ENCODE data around the gene NCOA7.
"Not testable (repeated sequence)": the region's sequence is repeated elsewhere in the genome, so short reads cannot be mapped to it uniquely, and the experiment has no call there.

Gene NCOA7

DNA sequence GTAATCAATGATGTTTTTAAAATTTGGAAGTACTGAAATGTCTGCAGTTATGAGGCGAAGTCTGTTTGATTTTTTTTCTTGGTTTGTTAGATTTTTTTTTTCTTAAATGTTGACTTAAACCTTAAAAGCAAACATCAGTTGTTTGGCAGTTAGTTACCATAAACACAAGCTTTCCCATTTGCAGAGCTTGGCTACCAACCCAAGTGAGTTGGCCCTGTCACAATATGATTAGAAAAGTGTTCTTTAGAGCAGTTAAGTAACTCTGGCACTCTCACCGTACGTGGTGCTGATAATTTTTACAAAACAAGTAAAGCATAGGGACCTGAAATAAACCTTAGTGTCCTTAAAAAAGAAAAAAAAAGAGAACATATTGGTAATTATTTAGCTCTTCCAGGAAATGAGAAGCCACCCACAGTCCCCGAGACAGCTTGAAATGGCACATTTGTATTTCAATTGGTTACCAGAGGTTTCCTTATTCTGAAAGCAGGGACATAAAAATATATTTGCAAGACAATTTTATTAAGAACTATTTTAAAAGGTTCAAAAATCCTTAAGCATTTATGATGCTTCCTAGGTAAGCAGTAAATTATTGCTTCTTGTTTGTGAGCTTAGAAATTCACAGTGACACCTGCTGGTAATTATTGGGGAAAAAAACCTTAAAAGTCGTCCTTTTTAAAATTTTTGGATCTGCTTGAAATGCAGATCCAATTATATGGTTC is 37.4 kb upstream of the NCOA7 start:
- peak; percentile 32 to 59 (median 55) for DNase-seq

DNA sequence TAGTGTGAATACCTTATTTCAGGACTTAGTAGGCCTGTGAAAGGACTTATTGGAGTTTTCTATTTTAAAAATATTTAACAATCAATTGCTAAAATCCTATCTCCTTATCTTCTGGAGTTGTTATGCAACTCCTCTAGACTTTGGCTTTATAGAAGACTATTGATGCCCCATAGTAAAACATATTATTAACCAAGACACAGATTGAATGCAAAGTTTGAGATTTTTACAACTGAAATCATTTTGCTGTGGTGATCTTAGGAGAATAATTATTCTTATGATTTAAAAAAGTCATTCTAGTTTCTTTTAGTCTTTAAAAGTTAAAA is 36.9 kb upstream of the NCOA7 start:
- DNase-seq: no peak

DNA sequence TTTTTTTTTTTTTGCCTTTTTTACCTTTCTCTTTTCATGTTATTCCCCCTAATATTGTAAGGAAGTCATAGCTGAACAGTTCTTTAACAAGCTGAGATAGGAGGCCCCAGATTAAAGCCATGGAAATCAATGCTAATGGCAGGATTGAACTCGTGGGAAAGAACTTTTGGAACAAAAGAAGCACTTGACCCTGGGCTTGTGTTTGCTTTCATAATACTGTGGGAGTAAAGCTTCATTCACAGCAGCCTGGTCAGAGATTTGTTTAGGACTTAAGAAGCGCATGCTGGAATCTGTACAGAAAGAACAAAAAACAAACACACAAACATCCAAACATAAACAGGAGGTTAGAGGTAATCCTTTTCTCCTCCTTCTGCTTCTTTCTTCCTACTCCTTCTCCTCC is 36.2 kb upstream of the NCOA7 start:
- no peak for DNase-seq

DNA sequence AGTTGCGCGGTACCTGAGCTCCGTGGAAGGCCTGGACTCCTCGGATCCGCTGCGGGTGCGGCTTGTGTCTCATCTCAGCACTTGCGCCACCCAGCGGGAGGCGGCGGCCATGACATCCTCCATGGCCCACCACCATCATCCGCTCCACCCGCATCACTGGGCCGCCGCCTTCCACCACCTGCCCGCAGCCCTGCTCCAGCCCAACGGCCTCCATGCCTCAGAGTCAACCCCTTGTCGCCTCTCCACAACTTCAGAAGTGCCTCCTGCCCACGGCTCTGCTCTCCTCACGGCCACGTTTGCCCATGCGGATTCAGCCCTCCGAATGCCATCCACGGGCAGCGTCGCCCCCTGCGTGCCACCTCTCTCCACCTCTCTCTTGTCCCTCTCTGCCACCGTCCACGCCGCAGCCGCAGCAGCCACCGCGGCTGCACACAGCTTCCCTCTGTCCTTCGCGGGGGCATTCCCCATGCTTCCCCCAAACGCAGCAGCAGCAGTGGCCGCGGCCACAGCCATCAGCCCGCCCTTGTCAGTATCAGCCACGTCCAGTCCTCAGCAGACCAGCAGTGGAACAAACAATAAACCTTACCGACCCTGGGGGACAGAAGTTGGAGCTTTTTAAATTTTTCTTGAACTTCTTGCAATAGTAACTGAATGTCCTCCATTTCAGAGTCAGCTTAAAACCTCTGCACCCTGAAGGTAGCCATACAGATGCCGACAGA is 31.4 kb upstream of the NCOA7 start:
- DNase-seq: no peak

DNA sequence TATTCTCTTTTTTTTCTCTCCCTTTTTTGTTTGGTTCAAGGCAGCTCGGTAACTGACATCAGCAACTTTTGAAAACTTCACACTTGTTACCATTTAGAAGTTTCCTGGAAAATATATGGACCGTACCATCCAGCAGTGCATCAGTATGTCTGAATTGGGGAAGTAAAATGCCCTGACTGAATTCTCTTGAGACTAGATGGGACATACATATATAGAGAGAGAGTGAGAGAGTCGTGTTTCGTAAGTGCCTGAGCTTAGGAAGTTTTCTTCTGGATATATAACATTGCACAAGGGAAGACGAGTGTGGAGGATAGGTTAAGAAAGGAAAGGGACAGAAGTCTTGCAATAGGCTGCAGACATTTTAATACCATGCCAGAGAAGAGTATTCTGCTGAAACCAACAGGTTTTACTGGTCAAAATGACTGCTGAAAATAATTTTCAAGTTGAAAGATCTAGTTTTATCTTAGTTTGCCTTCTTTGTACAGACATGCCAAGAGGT is 30.8 kb upstream of the NCOA7 start:
- no peak for DNase-seq

DNA sequence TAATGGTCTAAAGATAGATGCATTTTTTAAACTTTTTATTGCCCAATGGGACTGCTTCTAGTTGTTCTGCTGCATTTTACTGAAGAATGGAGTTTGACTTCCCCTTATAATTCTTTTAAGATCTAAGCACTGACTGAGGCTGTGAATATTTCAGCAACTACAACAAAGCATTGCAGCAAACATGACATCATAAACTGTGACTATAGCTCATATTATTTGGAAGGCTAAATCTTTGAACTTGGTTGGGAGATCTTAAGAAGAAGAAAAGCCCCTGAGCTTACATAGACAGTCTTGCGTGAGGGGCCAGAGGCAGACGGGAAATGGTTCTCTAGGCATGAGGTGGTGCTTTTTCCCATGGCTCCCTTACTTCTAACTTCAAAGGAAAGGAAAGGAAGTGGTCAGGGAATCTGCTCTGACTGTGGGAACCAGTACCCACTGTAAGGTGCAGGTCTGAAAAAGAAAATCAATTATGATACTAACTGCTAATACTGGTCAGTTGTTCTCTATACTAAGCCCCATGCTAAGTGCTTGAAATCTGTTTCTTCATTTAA is 26.6 kb upstream of the NCOA7 start:
- DNase-seq: peak in 2 of 3 donors; percentile 11 to 36

DNA sequence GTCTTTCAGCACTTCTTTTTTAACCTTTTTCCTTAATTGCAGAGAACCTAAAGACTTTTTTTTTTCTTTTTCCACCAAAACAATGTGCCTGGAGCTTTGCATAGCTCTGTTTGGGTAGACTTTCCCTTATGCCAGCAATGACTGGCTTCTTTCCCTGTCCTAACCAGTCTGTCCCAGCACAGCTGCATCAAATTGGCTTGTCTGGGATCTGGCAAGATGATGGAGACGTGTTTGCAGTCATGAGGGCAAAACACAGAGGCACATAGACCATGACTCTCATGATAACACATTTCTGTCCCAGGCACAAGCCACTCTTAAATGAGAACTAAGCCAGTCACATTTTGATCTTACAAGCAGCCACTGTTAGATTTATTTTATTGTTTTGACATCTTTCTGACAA is 24.8 kb upstream of the NCOA7 start:
- DNase-seq: no peak

DNA sequence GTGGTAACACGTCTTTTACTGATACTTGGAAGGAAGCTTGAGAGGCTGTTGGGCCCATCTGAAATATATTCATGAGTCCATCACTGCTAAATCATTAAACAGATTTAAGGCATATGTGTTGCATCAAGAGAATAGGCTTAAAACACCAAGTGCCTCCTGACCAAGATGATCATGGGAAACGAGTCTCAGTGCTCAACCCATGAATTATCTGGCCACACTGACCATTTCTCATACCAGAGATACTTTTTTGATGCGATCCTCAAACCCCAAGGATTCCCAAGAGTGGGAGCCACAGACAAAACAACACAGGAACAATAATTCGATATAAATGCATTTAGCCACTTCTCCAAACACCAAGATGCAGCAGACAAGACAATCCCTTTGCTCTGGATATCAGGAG is 24.1 kb upstream of the NCOA7 start:
- no peak for DNase-seq

DNA sequence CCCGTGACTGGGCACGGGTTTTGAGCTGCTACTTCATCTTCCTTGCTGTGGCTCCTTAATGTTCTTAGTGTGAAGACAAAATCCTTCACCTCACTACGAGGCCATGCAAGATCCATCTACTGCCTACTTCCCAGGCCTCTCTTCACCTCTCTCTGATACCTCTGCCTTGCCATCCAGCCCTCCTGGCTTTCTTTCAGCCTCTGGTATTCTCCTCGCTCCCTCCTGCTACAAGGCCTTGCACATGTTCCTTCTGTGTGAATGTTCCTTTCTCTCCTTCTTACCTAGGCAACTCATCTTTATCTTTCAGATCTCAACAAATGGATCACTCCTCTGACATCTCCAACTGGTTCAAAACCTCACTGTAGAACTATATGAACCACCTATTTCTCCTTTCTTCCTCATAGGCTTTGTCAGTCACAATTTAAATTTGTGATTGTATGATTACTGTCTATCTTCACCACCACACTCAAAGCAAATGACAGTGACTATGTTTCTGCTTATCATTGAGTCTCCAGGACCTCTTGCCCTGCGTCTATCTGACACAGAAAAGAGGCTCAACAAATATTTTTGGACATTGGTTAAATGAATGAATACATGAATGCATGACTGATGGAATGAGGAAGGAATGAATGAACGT is 21.5 kb upstream of the NCOA7 start:
- no peak for DNase-seq

DNA sequence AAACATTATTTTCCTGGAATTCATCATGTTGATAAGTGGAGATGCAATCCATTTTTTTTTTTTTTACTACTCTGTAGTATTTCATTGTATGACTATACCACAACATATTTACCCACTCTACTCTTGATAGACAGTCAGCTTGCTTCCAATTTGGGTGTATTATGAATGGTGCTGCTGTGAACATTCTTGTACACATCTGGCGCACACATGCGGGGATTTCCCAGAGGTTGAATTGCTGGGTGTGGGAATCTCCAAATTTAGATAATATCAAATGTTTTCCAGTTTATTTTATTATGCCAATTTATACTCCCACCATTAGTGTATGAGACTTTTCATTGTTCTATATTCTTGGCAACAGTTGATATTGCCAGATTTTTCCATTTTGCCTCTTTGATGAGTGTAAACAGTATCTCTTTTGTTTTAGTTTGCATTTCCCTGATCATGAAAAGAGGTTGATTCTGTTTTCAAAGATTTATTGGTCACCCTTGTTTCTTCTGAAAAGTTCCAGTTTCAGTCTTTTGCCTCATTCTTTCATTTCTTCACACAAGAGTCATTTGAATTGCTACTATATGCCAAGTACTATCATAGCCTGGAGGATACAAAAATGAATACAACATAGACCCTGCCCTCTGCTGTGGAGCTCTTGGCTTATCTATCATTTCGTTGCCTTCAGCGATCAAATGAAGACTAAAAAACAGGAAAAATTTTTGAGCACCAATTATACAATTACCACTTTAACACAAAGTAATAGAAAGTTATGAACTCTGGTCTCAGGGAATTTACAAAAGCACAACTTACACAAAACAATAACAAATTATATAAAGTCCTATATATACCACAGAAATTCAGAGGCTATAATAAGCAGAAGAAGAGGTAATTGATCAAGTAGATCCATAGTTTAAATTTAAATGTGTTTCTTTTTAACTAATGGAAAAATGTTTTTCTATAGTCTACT is 17.1 kb upstream of the NCOA7 start:
- DNase-seq: peak in 2 of 3 donors; percentile 21 to 42

DNA sequence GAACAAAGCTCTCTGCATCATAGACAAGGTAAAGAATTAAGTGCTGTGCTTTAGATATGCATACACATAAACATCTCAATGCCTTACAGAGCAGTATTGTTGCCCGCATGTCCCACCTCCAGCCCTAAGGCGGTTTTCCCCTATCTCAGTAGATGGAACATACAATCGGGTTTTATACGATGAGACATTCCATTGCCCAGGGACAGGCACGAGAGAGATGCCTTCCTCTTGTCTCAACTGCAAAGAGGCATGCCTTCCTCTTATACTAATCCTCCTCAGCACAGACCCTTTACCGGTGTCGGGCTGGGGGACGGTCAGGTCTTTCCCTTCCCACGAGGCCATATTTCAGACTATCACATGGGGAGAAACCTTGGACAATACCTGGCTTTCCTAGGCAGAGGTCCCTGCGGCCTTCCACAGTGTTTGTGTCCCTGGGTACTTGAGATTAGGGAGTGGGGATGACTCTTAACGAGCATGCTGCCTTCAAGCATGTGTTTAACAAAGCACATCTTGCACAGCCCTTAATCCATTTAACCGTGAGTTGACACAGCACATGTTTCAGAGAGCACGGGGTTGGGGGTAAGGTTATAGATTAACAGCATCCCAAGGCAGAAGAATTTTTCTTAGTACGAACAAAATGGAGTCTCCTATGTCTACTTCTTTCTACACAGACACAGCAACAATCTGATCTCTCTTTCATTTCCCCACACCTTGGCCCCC is 14.5 kb upstream of the NCOA7 start:
- not testable (repeated sequence) for DNase-seq

DNA sequence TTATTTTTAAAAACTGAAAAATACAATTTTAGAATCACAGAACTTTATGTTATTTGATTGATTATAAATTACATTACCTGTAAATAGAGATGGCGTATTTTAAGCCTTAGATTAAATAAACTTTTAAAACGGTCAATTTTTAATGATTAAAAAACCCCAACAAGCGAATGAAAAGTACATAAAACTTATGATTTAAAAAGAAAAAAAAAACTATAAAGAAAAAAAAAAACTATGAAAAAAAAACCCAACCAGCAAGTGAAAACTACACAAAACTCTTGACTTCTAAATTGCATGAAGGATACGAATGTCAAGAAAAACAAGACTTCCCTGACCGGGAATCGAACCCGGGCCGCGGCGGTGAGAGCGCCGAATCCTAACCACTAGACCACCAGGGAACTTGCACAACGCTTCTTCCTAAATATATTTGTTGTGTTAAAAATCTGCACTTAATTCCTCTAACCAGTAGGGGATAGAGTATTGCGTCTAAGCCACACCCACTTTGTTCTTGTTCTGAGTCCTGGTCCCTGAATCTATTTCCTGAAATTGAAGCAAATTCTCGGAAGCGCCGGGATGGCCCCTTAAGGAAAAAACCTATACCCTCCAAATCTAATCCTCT is 10.7 kb upstream of the NCOA7 start:
- peak; percentile 90 to 99 (median 97) for DNase-seq

DNA sequence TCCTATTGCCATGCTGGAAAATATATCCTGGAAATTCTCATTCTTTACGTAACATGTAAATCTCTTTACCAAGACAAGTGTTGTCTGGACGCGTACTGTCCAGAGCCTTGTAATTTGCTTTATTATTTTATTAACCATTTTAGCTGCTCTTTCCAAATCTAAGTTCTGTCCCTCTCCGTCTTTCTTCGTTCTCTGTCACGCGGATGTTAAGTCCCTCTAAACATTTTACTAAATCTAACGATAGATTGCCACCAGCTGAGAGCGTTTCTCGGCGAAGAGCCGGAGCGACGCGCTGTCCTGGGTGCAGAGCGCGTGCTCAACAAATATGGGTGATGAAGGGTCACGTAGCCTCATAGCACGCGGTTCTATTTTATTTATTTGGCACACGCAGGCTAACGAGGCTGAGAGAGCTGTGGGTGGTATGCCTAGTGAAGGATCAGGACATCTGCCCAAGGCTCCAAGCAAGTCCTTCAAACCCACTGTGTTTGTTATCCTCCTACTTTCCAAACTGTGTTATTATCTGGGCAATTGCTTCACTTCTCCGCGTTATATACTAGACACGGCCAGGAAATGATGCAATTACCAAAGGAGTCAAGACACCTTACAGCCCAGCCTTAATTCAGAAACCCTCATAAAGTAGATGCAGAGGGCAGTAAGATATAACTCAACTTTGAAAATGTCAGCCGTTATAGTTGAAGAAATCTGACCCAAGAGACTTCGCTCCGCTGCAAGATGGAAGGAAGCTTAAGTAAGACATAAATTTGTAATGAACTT is 10.0 kb upstream of the NCOA7 start:
- DNase-seq: peak; percentile 76 to 77 (median 76)

DNA sequence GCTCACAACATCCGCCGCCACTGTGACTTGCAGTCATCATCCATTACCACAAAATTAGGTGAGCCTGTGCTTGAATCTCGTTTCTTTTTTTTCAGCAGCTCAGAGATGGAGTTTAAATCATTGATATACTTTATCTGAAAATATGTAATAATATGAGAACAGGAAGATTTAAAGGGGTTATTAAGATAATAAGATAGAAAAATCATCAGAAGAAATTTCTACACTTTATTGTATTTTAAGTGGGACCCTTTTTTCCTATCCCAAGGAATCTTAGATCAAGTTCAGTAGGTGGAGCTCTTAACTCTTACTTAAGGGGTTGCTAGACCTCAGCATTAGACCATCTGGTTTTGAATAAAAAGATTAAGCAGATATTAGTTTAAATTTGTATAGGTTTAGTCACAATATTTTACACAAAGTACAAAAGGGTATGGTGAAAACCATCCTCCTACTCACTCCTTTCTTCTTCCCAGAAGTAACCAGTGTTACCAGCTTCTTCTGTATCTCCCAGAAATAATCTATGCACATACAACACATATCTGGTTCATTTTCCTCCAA is 9.4 kb upstream of the NCOA7 start:
- DNase-seq: no peak

DNA sequence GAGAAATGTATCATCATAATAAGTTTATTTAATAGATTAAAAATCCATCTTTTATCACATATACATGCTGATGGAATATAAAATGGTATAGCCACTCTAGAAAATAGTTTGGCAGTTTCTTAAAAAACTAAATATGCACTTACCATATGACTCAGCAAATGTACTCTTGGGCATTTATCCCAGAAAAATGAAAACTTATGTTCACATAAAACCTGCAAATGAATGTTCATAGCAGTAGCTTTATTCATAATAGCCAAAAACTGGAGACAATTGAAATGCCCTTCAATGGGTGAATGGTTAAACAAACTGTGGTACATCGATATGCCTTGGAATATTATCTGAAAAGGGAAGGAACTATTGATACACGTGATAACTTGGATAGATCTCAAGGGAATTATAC is 6.4 kb upstream of the NCOA7 start:
- DNase-seq: no peak

DNA sequence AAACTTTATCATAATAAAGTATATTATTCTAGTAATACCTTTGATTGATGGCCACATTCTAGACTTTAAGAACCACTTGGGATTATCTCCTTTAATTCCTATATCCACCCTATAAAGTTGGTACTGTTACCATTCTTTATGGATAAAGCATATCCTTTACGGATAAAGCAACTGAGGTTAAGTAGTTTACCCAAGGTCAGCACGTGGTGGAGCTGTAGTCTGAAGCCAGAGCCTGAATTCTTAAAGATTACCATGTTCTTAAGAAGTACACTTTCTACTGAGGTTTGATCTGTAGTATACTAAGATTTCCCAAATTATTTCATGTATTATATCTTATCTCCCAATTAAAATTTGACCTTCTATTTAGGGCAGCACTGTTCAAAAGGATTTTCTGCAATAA is 3.0 kb upstream of the NCOA7 start:
- DNase-seq: peak; percentile 39 to 56 (median 56)

DNA sequence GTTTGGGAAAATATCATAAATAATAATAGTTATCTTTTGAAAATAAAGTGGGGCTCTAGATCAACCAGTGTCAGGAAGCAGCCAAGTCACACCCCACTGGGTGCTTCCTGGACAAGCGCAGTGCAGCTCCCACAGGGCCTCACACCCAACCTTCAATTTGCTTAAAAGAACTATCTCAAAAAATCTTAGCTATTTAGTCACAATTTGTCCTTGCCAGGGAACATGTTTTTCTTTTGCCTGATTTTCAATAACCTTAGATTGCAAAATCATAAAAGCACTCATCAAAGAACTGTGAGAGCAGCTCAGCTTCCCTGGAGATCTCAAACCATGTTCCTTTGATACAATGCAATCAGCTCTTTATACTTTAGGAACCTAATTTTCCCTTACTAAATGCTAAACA is 1.6 kb upstream of the NCOA7 start:
- DNase-seq: no peak

DNA sequence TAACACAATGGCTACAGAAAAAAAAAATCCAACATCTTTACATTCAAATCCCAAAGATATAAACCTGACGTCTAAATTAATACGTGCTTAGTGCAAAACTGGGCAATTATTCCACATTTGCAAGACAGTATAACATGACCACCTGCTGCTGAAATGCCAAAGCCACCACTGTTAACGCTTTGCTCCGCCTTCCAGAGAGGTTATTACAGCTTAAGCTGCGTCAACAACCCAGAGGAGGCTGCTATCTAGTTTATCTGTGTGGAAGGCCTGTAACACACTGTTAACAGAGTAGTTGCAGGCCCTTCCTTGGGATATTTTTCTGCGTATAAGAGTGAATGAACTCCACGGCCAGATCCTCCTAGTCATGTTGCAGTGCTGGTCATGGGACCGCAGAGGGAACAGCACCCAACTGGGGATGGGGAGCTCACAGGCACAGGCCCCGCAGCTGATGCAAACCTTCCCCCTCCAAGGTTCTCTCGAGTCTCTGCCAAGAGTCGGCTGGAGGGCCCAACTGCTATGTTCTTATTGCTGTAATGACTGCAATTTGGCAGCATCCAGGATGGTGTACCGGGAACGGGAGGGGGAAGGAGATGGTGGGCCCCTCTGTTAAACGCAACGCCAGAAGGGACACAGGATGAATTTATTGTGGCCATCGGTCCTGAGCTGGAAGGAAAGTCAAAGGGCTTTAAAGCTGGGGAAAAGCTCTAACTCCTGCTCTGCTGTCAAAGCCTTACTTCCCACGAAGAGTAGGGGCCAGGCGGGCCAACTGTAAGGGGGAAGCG is 993 bp upstream of the NCOA7 start:
- peak in 1 of 3 donors; percentile 45 for DNase-seq

DNA sequence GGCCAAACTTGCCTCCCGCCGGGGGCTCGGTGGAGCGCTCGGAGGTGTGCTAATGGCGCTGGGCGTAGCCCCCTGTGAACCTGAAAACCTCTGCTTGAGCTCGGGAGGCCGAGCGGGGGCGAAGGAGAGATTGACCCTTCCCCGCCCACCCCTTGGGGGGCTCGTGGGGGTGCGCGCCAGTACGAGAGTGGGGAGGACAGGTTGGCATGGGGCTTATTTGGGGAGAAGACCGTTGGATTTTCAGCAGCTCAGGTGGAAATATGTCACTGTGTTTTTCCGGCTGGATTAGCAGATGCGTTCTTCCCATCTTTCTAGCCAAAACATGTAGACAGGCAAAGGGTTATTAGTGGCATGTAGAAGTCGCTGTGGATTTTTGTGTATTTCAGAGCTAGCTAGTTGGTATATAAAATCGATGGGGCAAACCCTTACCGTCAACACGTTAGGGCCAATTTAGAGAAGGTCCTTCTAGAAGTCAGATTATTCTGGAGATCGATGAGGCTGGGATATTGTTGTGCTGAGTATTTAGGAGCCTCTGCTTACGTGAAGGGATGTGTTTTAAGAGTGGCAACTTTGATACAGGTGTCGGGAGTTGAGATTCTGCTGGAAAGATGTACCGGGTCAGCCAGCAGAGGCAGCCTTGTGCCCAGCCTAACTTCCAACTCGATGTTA is 525 bp downstream of the NCOA7 start:
- peak in 2 of 3 donors; percentile 49 to 63 for DNase-seq
